Activated naive CD4-positive, alpha-beta T cell treated with anti-CD3 and anti-CD28 coated beads for 36 hours (primary cell): ENCODE data around the gene SPRR5. TPM values are rescaled to one million over a fixed set of nuclear protein-coding genes. Genes with fewer than 3 reads are reported as not detected.

Source experiments
- CTCF ChIA-PET: fragments of 350-600 bp; sonication (Branson Sonifier 250); formaldehyde crosslinking; loops from one replicate; lab custom pipeline; 2021; ENCODE audit warnings: antibody characterized with exemption; lab: Charles Lee
- DNase-seq: peaks from one replicate; pipeline ENCODE4 v3.0.0-alpha.2; 2020
- H3K27ac Mint-ChIP-seq: one replicate; pipeline ENCODE4 v1.8.0; 2021; ENCODE audit warnings: mild to moderate bottlenecking, mixed read lengths
- H3K27me3 Mint-ChIP-seq: one replicate; pipeline ENCODE4 v1.8.0; 2021; ENCODE audit warnings: low read depth, mixed read lengths
- H3K36me3 Mint-ChIP-seq: one replicate; pipeline ENCODE4 v1.8.0; 2021; ENCODE audit warnings: low read depth, mixed read lengths
- H3K4me1 Mint-ChIP-seq: one replicate; pipeline ENCODE4 v1.8.0; 2021; ENCODE audit warnings: low read depth, mixed read lengths
- H3K4me3 Mint-ChIP-seq: one replicate; pipeline ENCODE4 v1.8.0; 2021; ENCODE audit warnings: mild to moderate bottlenecking, moderate library complexity, mixed read lengths
- H3K9me3 Mint-ChIP-seq: one replicate; pipeline ENCODE4 v1.8.0; 2021; ENCODE audit warnings: mixed read lengths
- intact Hi-C: fragments of 100-400 bp; cut with micrococcal nuclease; formaldehyde crosslinking; loops from one replicate; pipeline ENCODE4 v1.15.1; 2023
- total RNA-seq, 2 experiments: library from RNA; stranded (reverse); gene quantifications; one replicate each; pipeline ENCODE4 v1.2.3, GENCODE V29; 2021

SPRR5 gene
- not detected for total RNA-seq

GRCh38 chr1:152946651-152947256 is at the start of gene SPRR5:
Gene SPRR5, plus strand, starts transcription at chr1:152947206. Its CDS starts 1,349 bp downstream, at chr1:152948555.
- Mint-ChIP-seq H3K4me3 (no peak within 1 kb of the TSS), H3K27ac (no peak within 1 kb of the TSS), H3K4me1 (no peaks in the 10 kb centered on the region), H3K27me3 (peaks cover 5% of the 10 kb centered on the region), H3K9me3 (no peaks in the 10 kb centered on the region), H3K36me3 (no peaks in the 10 kb centered on the region)
- DNase-seq, result no peak
- CTCF ChIA-PET, result no interaction called here
- intact Hi-C loops, result no loop called here

DNA sequence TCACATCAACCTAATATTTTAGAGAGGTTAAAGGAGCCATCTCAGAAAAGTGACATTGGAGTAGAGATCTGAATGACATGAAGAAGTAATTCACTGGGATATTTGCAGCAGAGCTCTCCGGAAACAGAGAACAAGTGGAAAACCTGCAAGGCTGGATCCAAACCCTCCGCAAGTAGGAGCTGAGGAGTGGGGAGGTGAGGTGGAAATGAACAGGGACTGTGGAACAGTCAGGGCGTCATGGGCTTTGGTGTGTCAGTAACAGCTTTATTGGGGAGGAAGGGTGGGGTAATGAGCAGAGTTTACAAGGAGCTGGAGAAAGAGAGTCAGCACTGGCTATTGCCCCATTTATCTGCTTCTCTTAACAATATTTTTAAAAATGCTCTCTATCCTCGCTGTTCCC is 48.0 kb upstream of the SPRR5 start:
- no peak for DNase-seq
- Mint-ChIP-seq H3K27ac (no peak overlapping the region), H3K4me3 (no peak overlapping the region), H3K9me3 (no peaks in the 10 kb centered on the region), H3K4me1 (no peaks in the 10 kb centered on the region), H3K27me3 (peaks cover 35% of the 10 kb centered on the region), H3K36me3 (no peaks in the 10 kb centered on the region)
- intact Hi-C loops, result no loop called here
- CTCF ChIA-PET, result no interaction called here

DNA sequence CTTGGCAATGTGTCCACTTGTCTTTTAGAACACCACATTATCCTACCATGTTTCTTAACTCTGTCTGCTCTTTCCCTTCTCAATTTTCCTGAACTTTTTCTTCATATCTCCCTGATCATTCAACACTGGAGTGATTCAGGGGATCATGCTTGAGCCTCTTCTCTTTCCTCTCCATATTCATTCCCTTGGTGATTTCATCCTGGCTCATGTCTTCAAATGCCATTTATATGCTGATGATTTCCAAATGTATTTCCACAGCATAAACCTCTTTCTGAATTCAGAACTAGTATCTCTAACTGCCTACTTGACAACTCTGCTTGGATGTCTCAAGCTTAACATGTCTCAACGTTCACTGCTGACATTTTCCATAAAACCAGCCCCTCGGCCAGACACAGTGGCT is 47.1 kb upstream of the SPRR5 start:
- CTCF ChIA-PET, result no interaction called here
- Mint-ChIP-seq H3K9me3 (no peaks in the 10 kb centered on the region), H3K4me3 (no peak overlapping the region), H3K27ac (no peak overlapping the region), H3K36me3 (no peaks in the 10 kb centered on the region), H3K27me3 (peaks cover 30% of the 10 kb centered on the region), H3K4me1 (no peaks in the 10 kb centered on the region)
- intact Hi-C loops, result no loop called here
- DNase-seq, result no peak

- Mint-ChIP-seq H3K36me3 (no peaks in the 10 kb centered on the region), H3K4me3 (no peak overlapping the region), H3K27ac (no peak overlapping the region), H3K27me3 (peaks cover 34% of the 10 kb centered on the region), H3K4me1 (no peaks in the 10 kb centered on the region), H3K9me3 (no peaks in the 10 kb centered on the region)
- no peak for DNase-seq
- intact Hi-C loops, result no loop called here
- CTCF ChIA-PET, result no interaction called here
These were observed 45.4 kb upstream of the SPRR5 start for GRCh38 chr1:152901631-152902030.

GRCh38 chr1:152902636-152903035 is 44.4 kb upstream of the SPRR5 start:
- Mint-ChIP-seq H3K27me3 (peaks cover 29% of the 10 kb centered on the region), H3K9me3 (no peaks in the 10 kb centered on the region), H3K4me3 (no peak overlapping the region), H3K27ac (no peak overlapping the region), H3K36me3 (no peaks in the 10 kb centered on the region), H3K4me1 (peaks cover under 1% of the 10 kb centered on the region)
- CTCF ChIA-PET, result no interaction called here
- DNase-seq, result no peak
- intact Hi-C loops, result no loop called here

DNA sequence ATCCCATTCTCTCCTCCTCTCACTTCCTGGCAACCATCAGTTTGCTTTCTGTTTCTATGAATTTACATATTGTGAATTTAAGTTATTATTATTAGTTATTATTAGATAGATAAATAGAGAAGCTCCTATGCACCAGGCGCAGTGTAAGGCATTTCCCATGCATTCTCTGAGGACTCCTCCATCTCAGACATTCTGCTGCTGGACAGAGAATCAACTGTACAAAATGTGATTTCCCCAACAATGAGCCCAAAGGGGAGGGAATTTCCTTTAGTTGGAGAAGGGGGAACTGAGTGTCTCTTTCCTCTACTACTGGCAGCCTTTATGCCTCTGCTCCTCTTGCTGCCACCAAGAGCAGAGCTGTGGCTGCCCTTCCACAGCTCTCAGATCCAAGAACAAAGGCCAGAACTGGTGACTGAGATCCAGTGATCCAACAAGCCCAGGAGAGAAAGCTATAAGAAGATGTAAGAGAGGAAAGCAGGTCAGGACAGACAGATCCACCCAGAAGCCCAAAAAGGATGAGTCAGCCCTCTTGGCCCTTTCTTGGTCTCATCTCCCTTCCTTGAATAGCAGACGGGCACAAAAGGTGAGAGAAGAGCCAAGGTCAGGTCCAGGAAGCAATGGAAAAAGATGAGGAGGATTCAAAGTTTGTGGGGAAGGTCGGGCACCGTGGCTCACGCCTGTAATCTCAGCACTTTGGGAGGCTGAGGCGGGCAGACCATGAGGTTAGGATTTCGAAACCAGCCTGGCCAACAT is 42.1 kb upstream of the SPRR5 start:
- intact Hi-C loops, result no loop called here
- Mint-ChIP-seq H3K27me3 (peaks cover 40% of the 10 kb centered on the region), H3K9me3 (no peaks in the 10 kb centered on the region), H3K27ac (no peak overlapping the region), H3K4me1 (peaks cover 2% of the 10 kb centered on the region), H3K36me3 (no peaks in the 10 kb centered on the region), H3K4me3 (no peak overlapping the region)
- CTCF ChIA-PET, result no interaction called here
- DNase-seq, result no peak

GRCh38 chr1:152906023-152906565 is 40.9 kb upstream of the SPRR5 start:
- CTCF ChIA-PET, result no interaction called here

DNA sequence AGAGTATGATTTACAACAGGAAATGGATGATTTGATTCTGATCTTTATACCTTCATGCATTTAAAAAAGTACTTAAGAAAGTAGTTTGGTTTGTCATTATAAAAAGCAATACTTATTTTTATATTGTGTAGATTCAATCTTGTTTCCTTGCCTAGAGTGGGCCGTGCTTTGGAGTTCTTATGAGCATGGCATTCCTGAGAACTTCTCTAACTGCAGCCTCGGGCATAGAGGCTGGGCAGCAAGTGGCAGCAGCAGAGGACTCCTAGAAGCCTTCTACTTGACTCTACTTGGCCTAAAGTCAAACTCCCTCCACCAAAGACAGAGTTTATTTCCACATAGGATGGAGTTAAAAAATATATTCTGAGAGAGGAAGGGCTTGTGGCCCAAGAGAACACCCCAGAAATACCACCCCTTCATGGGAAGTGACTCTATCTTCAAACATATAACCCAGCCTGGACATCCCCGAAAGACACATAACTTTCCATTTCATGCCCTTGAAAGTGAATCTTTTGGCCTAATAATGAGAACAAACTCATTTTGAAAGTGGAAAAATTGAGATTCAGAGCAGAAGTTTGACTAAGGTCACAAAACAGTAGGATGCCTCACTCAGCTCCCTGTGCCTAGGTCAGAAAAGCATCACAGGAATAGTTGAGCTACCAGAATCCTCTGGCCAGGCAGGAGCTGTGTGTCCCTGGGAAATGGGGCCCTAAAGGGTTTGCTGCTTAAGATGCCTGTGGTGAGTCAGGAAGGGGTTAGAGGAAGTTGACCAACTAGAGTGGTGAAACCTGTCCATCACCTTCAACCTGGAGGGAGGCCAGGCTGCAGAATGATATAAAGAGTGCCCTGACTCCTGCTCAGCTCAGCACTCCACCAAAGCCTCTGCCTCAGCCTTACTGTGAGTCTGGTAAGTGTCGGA is 39.1 kb upstream of the SPRR5 start, which contains the start of gene IVL:
TSS of gene IVL (plus strand) at position 861 of the 916 bp plus-strand sequence. CDS start 1,252 bp downstream, outside the sequence.
- DNase-seq, result no peak
- CTCF ChIA-PET, result no interaction called here
- intact Hi-C loops, result no loop called here
- Mint-ChIP-seq H3K9me3 (no peaks in the 10 kb centered on the region), H3K36me3 (no peaks in the 10 kb centered on the region), H3K4me1 (peaks cover 2% of the 10 kb centered on the region), H3K27ac (no peak within 1 kb of the TSS), H3K4me3 (no peak within 1 kb of the TSS), H3K27me3 (peaks cover 38% of the 10 kb centered on the region)

More at GRCh38 chr1:152906023-152906565, 40.9 kb upstream of the SPRR5 start:
- Mint-ChIP-seq H3K4me3 (no peak overlapping the region), H3K4me1 (peaks cover 2% of the 10 kb centered on the region), H3K27ac (no peak overlapping the region), H3K36me3 (no peaks in the 10 kb centered on the region), H3K9me3 (no peaks in the 10 kb centered on the region), H3K27me3 (peaks cover 35% of the 10 kb centered on the region)
- intact Hi-C loops, result no loop called here
- no peak for DNase-seq

DNA sequence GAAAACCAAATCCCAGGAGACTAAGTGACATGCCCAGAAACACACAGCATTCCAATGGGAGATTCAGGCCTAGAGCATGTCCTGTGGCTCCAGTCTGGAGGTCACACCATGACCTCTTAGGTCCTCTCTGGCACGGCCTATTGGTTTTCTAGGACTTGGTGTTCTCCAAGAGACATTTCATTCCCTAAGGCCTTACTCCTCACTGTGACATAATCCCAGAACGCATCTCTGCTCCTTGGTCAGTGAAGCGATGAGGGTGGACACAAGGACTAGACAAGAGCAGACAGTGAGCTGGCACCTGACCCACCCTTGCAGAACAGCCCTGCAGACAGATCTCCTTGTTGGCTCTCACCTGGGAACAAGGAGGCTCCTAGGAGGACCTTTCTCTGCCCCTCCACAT is 37.8 kb upstream of the SPRR5 start:
- no peaks in the 10 kb centered on the region for H3K9me3 Mint-ChIP-seq

DNA sequence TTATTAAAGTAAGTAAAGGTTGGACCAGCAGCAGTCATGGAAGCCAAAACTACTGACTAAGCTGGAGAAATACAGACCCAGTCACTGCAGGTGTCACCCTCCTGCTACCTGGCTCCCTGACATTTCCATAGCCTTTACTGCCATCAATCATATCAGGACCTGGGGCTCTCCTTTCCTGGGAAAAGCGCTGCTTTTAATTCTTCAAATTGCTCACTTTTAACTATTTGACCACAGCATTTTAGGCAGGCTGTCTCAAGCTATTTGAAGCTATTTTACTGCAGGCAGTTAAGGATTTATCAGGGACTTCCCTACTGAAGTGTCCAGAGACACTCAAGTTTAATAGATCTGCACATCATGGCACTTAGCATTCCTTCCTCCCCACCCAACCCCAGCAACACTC is 34.5 kb upstream of the SPRR5 start:
- Mint-ChIP-seq H3K36me3 (no peaks in the 10 kb centered on the region), H3K9me3 (peaks cover 1% of the 10 kb centered on the region), H3K4me3 (no peak overlapping the region), H3K27ac (no peak overlapping the region), H3K4me1 (peaks cover 2% of the 10 kb centered on the region), H3K27me3 (peaks cover 29% of the 10 kb centered on the region)
- CTCF ChIA-PET, result interaction anchor here (0.6 kb wide), 1 partner anchor 259 kb away, joined by 3 read pairs; no protein-coding TSS in a partner anchor
- DNase-seq, result no peak
- intact Hi-C loops, result no loop called here

More for the DNA sequence above, 37.8 kb upstream of the SPRR5 start:
- no peak for DNase-seq
- H3K27ac Mint-ChIP-seq, result no peak overlapping the region
- CTCF ChIA-PET, result no interaction called here
- no peak overlapping the region for H3K4me3 Mint-ChIP-seq
- intact Hi-C loops, result no loop called here
- no peaks in the 10 kb centered on the region for H3K36me3 Mint-ChIP-seq
- peaks cover 2% of the 10 kb centered on the region for H3K4me1 Mint-ChIP-seq
- peaks cover 35% of the 10 kb centered on the region for H3K27me3 Mint-ChIP-seq

DNA sequence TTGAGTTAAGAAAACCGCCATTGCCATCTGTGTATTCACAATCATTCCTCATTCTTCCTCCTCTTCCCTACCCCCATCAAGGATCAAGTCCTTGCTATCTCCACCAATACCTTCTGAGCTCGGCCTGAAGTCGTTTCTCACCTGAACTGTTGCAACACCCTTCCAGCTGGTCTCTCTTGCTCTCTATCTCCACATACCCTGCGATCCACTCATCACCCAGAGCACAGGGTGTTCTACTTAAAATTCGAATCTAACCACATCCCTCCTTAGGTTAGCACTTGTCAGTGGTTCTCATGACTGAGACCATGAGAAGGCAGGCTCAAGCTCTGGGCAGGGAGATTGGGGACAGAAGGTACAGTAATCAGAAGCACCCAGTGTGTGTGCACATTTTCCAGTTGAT is 34.1 kb upstream of the SPRR5 start:
- Mint-ChIP-seq H3K9me3 (peaks cover 1% of the 10 kb centered on the region), H3K27ac (no peak overlapping the region), H3K27me3 (peaks cover 26% of the 10 kb centered on the region), H3K36me3 (no peaks in the 10 kb centered on the region), H3K4me3 (no peak overlapping the region), H3K4me1 (no peaks in the 10 kb centered on the region)
- intact Hi-C loops, result no loop called here
- CTCF ChIA-PET, result no interaction called here
- DNase-seq, result no peak

DNA sequence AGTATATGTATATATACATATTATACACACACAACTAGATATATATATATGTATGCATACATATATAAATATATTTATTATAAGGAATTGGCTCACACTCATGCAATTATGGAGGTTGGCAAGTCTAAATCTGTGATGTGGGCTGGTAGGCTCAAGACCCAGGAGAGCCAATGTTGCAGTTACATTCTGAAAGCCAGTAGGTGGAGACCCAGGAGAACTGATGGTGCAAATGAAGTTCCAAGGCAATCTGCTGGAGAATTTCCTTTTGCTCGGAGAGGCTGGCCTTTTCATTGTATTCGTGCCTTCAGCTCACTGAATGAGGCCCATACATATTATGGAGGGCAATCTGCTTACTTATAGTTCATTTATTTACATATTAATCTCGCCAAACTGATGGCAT is 29.2 kb upstream of the SPRR5 start:
- CTCF ChIA-PET, result no interaction called here
- H3K4me1 Mint-ChIP-seq, result no peaks in the 10 kb centered on the region
- H3K36me3 Mint-ChIP-seq, result no peaks in the 10 kb centered on the region
- H3K27ac Mint-ChIP-seq, result no peak overlapping the region
- peaks cover 1% of the 10 kb centered on the region for H3K9me3 Mint-ChIP-seq
- DNase-seq, result no peak
- intact Hi-C loops, result no loop called here
- peaks cover 12% of the 10 kb centered on the region for H3K27me3 Mint-ChIP-seq
- H3K4me3 Mint-ChIP-seq, result no peak overlapping the region
